Amygdala (tissue), 56 donors: ENCODE results near the gene SF3B6.
A peak's percentile ranks its signal among the peaks of the same experiment; 100 is the strongest.
"Not testable (repeated sequence)": the region's sequence is repeated elsewhere in the genome, so short reads cannot be mapped to it uniquely, and the experiment has no call there.

Experiments
- DNase-seq, 56 donors: peaks; one replicate each; lab custom pipeline; 2025; lab: John Stamatoyannopoulos, UW

The SF3B6 gene

GRCh38 chr2:24095171-24095677 is 19.1 kb upstream of the SF3B6 start:
- not testable (repeated sequence) for DNase-seq

GRCh38 chr2:24093270-24093669 is 17.1 kb upstream of the SF3B6 start:
- not testable (repeated sequence) for DNase-seq

- no peak for DNase-seq
These were observed 12.8 kb upstream of the SF3B6 start for GRCh38 chr2:24088821-24089359.

- DNase-seq, result no peak
These were observed 10.9 kb upstream of the SF3B6 start for GRCh38 chr2:24087032-24087431.

GRCh38 chr2:24086241-24086640 is 10.1 kb upstream of the SF3B6 start:
- no peak for DNase-seq

GRCh38 chr2:24085200-24085489 is 9.0 kb upstream of the SF3B6 start:
- peak in 1 of 56 donors; percentile 6 for DNase-seq

- DNase-seq, result peak; percentile 12 to 88 (median 70)
These were observed 8.5 kb upstream of the SF3B6 start, which contains the start of gene TP53I3 for GRCh38 chr2:24084386-24085199. Gene TP53I3 (minus strand): TSS chr2:24084834. CDS start chr2:24084326, 508 bp downstream.

- peak in 13 of 56 donors; percentile 22 to 70 (median 46) for DNase-seq
These were observed 7.7 kb upstream of the SF3B6 start for GRCh38 chr2:24083567-24084385.

- DNase-seq, result no peak
These were observed 6.9 kb upstream of the SF3B6 start for GRCh38 chr2:24082787-24083566.

GRCh38 chr2:24080701-24081100 is 4.6 kb upstream of the SF3B6 start:
- no peak for DNase-seq

GRCh38 chr2:24077879-24078278 is 1.8 kb upstream of the SF3B6 start:
- DNase-seq, result no peak

- peak in 7 of 56 donors; percentile 15 to 51 (median 41) for DNase-seq
These were observed 1.4 kb upstream of the SF3B6 start for GRCh38 chr2:24077535-24077877.

GRCh38 chr2:24076849-24077534 is 866 bp upstream of the SF3B6 start:
- DNase-seq, result peak in 30 of 56 donors; percentile 9 to 59 (median 36)

- DNase-seq, result no peak
These were observed 867 bp downstream of the SF3B6 start for GRCh38 chr2:24075259-24075658.

- no peak for DNase-seq
These were observed 2.3 kb downstream of the SF3B6 start for GRCh38 chr2:24073816-24074215.

- DNase-seq, result no peak
These were observed 3.9 kb downstream of the SF3B6 start for GRCh38 chr2:24072259-24072658.

GRCh38 chr2:24065341-24065740 is 10.8 kb downstream of the SF3B6 start:
- no peak for DNase-seq

- no peak for DNase-seq
These were observed 17.4 kb downstream of the SF3B6 start for GRCh38 chr2:24058564-24059271.

GRCh38 chr2:24055750-24056149 is 20.4 kb downstream of the SF3B6 start:
- no peak for DNase-seq
